Skin epidermis (tissue), 12 donors: ENCODE results near the gene ZDHHC20.

ENCODE experiments used
- H3K27ac ChIP-seq, 21 experiments: fragments of 200-600 bp; sonication (generic) in 11 of 21; one replicate each; pipeline ENCODE4 v1.5.0; 2020; ENCODE audit warnings: mild to moderate bottlenecking in 3 of 21, inconsistent platforms in 2 of 21, moderate library complexity in 2 of 21
- H3K4me3 ChIP-seq, 7 experiments: fragments of 200-600 bp; sonication (generic) in 2 of 7; one replicate each; pipeline ENCODE4 v1.5.0; 2020; ENCODE audit warnings: inconsistent platforms in 2 of 7, mild to moderate bottlenecking in 2 of 7, moderate library complexity in 1 of 7

The ZDHHC20 gene

DNA sequence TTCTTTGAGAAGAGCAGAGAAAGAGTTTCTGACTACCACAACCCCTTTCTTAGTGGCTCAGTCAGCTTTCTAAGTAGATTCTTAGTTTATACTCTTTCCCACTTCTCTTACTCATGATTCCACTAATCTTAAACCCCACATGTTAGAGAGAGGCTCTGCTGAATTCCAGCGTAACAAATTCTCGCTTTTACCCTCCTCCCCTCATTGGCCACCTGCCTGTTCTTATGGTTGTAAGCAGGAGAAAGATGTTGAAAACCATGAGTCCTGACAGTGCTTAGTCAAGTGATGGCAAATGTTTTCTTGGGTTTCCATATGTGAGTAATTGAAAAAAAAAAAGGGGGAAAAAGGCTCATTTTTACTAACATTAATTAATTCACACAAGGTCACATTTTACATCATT is 125.9 kb downstream of the ZDHHC20 start:
- Histone ChIP-seq H3K27ac (no peak overlapping the region), H3K4me3 (no peak overlapping the region)

DNA sequence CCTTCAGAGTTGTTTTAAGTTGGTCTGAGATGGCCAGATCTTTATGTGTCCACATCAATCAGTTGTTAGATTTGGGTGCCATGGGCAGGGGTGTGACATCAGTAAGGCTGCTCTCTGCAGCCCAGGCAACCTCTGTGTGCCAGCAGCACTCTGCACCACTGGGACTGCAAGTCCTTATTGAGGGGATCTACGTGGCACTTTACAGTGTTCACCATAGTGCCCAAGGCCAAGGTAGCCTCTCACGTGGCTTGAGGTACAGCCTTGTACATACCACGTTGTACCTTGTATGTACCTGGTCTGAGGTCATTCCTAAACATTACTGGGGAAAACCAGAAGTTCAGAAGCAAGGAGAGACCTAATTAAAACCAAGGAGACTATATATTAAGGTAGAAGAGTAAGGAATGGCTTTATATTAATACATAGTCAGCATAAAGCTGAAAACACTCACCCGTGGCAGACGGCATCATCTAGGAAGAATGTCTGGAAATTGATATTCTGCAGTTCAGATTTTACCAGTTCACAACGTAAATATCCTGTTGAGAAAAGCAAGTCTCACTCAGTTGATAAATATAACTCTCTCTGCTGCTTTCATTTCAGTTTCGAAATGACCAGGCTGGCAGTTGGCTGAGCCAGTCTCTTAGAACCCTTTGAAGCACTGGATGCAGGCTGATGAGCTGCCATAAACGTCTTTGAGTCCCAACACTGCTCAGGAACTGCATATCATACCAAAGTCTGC is 128.8 kb downstream of the ZDHHC20 start:
- no peak overlapping the region for H3K4me3 ChIP-seq
- peak overlapping the region in 2 of 21 experiments; percentile 24 to 45 for H3K27ac ChIP-seq

DNA sequence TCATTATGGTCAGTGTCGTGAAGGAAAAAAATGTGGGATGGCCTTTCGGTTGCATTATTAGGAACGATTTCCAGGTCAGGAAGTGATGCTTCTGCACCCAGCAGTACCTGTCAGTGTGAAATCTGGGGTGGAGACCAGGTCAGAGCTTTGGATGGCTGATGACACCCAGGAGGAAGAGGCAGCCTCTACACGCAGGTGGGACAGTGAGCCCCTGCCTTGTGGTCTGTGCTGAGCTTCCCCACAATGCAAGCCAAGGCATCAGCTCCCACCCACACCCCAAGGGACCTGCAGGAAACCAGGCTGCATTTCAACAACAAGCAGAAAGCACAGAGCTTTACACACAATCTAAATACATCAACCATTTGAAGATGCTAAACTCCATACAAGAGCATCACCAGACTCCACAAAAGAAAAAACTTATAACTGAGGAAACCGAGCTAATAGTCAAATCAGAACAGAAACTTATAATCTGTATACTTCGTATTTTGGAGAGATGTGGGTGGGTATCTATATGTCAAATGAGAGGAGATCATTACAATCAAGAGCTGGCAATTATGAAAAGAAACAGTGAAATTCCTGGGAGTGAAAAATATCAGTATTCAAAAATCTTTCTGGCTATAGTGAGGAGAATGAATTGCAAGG is 130.1 kb downstream of the ZDHHC20 start:
- Histone ChIP-seq H3K27ac (no peak overlapping the region), H3K4me3 (no peak overlapping the region)

DNA sequence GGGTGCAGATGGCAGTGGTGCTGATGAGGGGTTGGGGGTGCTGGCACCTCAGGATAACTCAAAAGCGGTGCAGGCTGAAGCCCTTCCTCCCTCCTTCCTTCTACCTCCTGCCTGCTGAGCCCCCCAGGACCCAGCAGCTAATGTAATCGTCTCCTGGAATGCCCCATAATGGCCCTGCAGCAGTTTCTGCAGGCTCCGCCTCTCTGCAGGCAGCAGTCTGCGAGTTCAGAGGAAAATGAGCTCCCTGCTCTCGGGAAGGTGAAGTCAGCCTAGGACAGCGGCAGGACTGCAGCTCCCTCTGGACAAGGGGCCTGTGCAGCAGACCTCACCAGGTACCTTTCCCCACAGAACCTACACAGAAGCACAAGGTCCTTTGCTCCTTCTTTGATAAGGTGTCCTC is 130.9 kb downstream of the ZDHHC20 start:
- Histone ChIP-seq H3K27ac (no peak overlapping the region), H3K4me3 (no peak overlapping the region)

DNA sequence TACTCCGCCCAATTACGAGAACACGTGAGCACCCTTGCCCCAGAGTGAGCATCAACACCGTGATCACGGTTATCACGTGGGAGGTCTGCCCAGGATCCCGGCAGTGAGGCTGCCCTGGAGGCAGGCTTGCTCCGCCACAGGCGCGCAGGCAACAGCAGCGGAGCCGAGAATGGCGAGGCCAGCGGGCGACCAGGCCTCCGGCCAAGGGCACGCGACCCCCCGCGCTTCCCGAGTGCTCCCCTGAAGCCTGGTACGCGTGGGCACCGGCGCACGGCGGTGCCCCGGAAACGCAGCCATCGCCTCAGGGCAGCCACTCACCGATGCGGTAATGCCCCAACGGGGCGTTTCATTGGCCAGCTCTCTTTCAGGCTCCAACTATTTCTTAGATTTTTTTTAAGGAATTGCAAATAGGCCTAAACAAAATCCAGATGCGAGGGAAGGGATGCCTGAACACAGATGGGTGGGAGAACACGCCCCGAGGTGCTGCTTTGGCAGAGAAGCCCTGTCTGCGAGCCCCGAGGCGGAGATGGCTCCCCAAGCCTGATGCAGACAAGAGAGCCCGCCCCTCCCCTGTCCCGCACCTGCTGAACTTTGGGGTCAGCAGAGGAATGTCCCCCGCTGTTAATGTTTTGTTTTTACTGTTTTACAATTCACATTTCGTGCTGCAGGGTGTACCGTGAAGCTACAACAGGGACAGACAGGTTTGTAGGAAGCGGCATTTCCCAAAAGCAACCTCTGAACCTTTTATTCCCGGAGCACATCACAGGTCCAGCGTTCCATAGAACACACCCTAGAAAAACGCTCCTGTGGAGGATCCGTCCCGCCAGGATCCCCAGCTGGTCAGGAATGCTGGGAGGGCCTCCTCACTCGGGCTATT is 132.7 kb downstream of the ZDHHC20 start:
- Histone ChIP-seq H3K27ac (peak overlapping the region in 6 of 21 experiments; percentile 10 to 72 (median 35)), H3K4me3 (peak overlapping the region; percentile 21 to 38 (median 25))

DNA sequence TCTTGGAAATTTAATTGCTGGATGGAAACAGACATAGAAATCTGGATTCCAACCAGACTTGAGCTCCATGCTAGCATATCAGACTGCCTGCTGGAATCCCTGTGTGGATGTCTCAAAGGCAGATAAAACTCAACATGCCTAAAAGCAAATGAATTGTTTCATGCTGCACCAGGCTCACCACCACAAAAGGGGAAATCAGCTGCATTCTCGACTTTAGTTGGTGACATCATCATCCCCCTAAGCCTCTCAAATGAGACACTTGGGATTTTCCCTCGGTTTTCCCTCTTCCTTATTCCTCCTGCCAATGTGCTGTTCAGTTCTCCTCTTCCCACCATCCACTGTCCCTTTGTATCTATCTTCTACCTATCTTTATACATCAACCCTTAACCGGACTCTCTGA is 134.3 kb downstream of the ZDHHC20 start:
- no peak overlapping the region for H3K27ac ChIP-seq
- no peak overlapping the region for H3K4me3 ChIP-seq

DNA sequence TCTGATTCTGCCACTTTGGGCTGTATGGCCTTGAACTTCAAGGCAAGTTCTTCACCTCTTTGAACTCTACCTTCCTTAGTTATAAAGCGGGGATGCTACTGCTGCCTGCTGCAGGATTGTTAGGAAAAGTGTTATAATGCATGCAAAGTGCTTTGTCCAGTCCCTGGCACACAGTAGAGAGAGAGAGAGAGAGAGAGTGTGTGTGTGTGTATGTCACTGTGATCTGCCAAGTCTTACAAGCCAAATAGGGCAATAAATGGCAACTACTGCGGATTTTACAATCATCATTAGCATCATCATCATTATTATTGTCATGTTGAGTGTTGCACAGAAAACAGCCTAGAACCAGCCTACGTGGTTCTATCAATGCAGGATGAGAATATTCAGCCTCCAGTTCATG is 136.1 kb downstream of the ZDHHC20 start:
- Histone ChIP-seq H3K27ac (no peak overlapping the region), H3K4me3 (no peak overlapping the region)
